Measurements from ENCODE around the gene PTPRM. TPM values are rescaled to one million over a fixed set of nuclear protein-coding genes. Genes with fewer than 3 reads are reported as not detected.

The PTPRM gene
- total and polyA plus RNA-seq, 5 donors from 2014 or later, result 1.1 to 4.6 (median 3.6) TPM

DNA sequence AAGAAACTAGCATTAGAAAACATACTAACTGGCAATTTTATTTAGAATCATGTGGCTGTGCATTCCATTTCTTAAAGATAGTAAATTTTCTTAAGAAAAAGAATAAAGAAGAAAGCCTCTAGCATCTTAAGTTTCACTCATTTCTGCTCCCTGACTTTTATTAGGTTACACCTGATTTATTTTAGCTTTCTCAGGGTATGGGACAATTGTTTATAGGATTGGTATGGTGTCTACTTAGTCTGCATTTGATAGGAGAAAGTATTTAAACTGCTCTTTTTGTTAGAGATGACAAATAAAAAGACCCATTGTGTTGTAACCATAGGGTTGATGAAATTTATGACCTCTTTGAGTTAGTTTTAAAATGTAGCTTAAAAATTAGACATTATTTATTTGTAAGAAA, 115.2 kb downstream of the PTPRM start:
- no peak overlapping the region for H3K4me3 Mint-ChIP-seq
- Histone ChIP-seq H3K36me3 (ENCODE audit: control insufficient read depth, insufficient read depth, low read length) (no peaks in the 10 kb centered on the region), H3K4me1 (ENCODE audit: control insufficient read depth, insufficient read depth, low read length, poor library complexity, severe bottlenecking) (no peaks in the 10 kb centered on the region), H3K9me3 (ENCODE audit: control insufficient read depth in 2 of 2, low read length in 2 of 2) (no peaks in the 10 kb centered on the region), H3K4me3 (ENCODE audit: low read depth, low read length) (no peak overlapping the region), H3K27me3 (ENCODE audit: control insufficient read depth, insufficient read depth, low read length) (no peaks in the 10 kb centered on the region), H3K27ac (ENCODE audit: insufficient read depth, low read length, poor library complexity, severe bottlenecking) (no peak overlapping the region)
- no peaks in the 10 kb centered on the region for H3K27me3 Mint-ChIP-seq
- no peaks in the 10 kb centered on the region for H3K36me3 Mint-ChIP-seq
- ATAC-seq (ENCODE audit: low read depth in 2 of 2), result no peak
- DNase-seq, result no peak
- H3K27ac Mint-ChIP-seq, result no peak overlapping the region
- H3K9me3 Mint-ChIP-seq, result no peaks in the 10 kb centered on the region
- peaks cover 0 to 4% (median 0%) of the 10 kb centered on the region in 4 donors for H3K4me1 Mint-ChIP-seq

DNA sequence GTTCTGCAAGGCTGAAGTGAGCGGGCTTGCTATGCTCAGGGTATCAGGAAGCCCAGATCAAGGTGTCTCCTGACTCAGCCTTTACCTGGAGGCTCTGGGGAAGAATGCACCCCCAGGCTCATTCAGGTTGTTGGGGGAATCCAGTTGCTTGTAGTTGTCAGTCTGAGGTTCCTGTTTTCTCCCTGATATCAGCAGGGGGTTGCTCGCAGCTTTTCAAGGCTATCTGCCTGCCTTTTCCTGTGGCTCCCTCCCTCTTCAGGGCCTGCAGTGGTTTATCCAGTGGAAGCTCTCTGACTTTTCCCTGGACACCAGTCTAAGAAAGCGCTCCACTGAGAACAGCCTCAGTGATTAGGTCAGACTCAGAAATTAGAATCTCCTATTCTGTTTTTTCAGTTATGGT, 116.6 kb downstream of the PTPRM start:
- no peak overlapping the region for H3K27ac Mint-ChIP-seq
- Histone ChIP-seq H3K27me3 (ENCODE audit: control insufficient read depth, insufficient read depth, low read length) (no peaks in the 10 kb centered on the region), H3K36me3 (ENCODE audit: control insufficient read depth, insufficient read depth, low read length) (no peaks in the 10 kb centered on the region), H3K9me3 (ENCODE audit: control insufficient read depth in 2 of 2, low read length in 2 of 2) (no peaks in the 10 kb centered on the region), H3K27ac (ENCODE audit: insufficient read depth, low read length, poor library complexity, severe bottlenecking) (no peak overlapping the region), H3K4me3 (ENCODE audit: low read depth, low read length) (no peak overlapping the region), H3K4me1 (ENCODE audit: control insufficient read depth, insufficient read depth, low read length, poor library complexity, severe bottlenecking) (no peaks in the 10 kb centered on the region)
- H3K4me3 Mint-ChIP-seq, result no peak overlapping the region
- ATAC-seq (ENCODE audit: low read depth in 2 of 2) (no peak), DNase-seq (no peak)
- no peaks in the 10 kb centered on the region for H3K27me3 Mint-ChIP-seq
- no peaks in the 10 kb centered on the region for H3K9me3 Mint-ChIP-seq
- peaks cover 0 to 4% (median 0%) of the 10 kb centered on the region in 4 donors for H3K4me1 Mint-ChIP-seq
- no peaks in the 10 kb centered on the region for H3K36me3 Mint-ChIP-seq

DNA sequence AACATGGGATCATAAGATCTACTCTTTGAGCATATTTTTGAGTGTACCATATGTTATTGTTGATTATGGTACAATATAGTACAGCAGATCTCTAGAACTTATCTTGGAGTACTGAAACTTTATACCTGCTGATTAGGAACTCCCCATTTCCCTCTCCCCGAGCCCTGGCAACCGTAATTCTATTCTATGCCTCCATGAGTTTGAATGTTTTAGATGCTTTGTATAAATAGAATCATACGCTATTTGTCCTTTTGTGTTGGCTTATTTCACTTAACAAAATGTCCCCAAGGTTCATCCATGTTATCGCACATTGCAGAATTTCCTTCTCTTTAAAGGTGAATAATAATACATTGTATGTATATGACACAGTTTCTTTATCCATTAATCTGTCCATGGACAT, 117.2 kb downstream of the PTPRM start:
- Histone ChIP-seq H3K4me3 (ENCODE audit: low read depth, low read length) (no peak overlapping the region), H3K4me1 (ENCODE audit: control insufficient read depth, insufficient read depth, low read length, poor library complexity, severe bottlenecking) (no peaks in the 10 kb centered on the region), H3K9me3 (ENCODE audit: control insufficient read depth in 2 of 2, low read length in 2 of 2) (no peaks in the 10 kb centered on the region), H3K27me3 (ENCODE audit: control insufficient read depth, insufficient read depth, low read length) (no peaks in the 10 kb centered on the region), H3K36me3 (ENCODE audit: control insufficient read depth, insufficient read depth, low read length) (no peaks in the 10 kb centered on the region), H3K27ac (ENCODE audit: insufficient read depth, low read length, poor library complexity, severe bottlenecking) (no peak overlapping the region)
- DNase-seq (no peak), ATAC-seq (ENCODE audit: low read depth in 2 of 2) (no peak)
- Mint-ChIP-seq H3K4me3 (no peak overlapping the region), H3K27me3 (no peaks in the 10 kb centered on the region), H3K36me3 (no peaks in the 10 kb centered on the region), H3K4me1 (peaks cover 0 to 4% (median 0%) of the 10 kb centered on the region in 4 donors), H3K9me3 (peaks cover 0 to 2% (median 0%) of the 10 kb centered on the region in 7 donors), H3K27ac (no peak overlapping the region)

DNA sequence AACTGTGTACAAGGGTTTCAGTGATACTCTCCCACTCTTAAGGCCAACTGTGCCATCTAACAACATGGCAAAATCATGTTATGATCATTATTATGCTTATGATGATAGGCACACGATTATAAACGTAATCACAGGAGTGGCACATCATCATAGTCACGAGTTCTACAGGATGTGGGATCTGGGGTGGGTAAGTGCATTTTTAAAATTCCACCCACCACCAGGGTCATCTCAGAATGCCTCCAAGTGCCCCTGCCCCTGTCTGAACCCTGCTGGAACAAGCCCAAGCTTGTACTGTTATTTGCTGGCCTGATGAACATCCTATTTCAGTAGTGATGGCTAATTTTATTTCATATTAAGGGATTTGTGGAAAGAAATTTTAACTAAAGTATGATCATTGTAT, 117.8 kb downstream of the PTPRM start:
- DNase-seq (no peak), ATAC-seq (ENCODE audit: low read depth in 2 of 2) (no peak)
- no peak overlapping the region for H3K4me3 Mint-ChIP-seq
- no peaks in the 10 kb centered on the region for H3K27me3 ChIP-seq (ENCODE audit: control insufficient read depth, insufficient read depth, low read length)
- H3K9me3 Mint-ChIP-seq, result peaks cover 0 to 2% (median 0%) of the 10 kb centered on the region in 7 donors
- H3K36me3 ChIP-seq (ENCODE audit: control insufficient read depth, insufficient read depth, low read length), result no peaks in the 10 kb centered on the region
- no peak overlapping the region for H3K27ac ChIP-seq (ENCODE audit: insufficient read depth, low read length, poor library complexity, severe bottlenecking)
- no peaks in the 10 kb centered on the region for H3K4me1 ChIP-seq (ENCODE audit: control insufficient read depth, insufficient read depth, low read length, poor library complexity, severe bottlenecking)
- no peaks in the 10 kb centered on the region for H3K36me3 Mint-ChIP-seq
- H3K9me3 ChIP-seq (ENCODE audit: control insufficient read depth in 2 of 2, low read length in 2 of 2), result no peaks in the 10 kb centered on the region
- no peak overlapping the region for H3K4me3 ChIP-seq (ENCODE audit: low read depth, low read length)
- H3K4me1 Mint-ChIP-seq, result peaks cover 0 to 4% (median 0%) of the 10 kb centered on the region in 4 donors
- H3K27me3 Mint-ChIP-seq, result no peaks in the 10 kb centered on the region
- no peak overlapping the region for H3K27ac Mint-ChIP-seq

DNA sequence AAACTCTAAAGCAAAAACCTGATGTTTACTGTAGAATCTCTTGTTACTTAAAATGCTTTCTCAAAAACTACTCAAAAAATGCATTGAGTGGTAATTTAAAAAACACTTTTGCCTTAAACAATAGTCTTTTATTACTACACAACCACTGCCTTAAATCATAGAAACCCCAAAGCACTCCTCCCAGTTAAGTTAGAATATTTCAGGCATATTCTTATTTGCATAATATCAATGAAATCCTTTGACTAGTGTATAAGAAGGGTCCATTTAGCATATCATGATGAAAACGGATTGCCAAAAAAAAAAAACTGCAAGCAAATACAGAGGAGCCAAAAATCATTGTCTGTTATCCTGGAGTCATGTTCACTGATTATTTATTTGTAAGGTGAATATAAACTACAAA, 119.2 kb downstream of the PTPRM start:
- Histone ChIP-seq H3K36me3 (ENCODE audit: control insufficient read depth, insufficient read depth, low read length) (no peaks in the 10 kb centered on the region), H3K4me3 (ENCODE audit: low read depth, low read length) (no peak overlapping the region), H3K4me1 (ENCODE audit: control insufficient read depth, insufficient read depth, low read length, poor library complexity, severe bottlenecking) (no peaks in the 10 kb centered on the region), H3K27me3 (ENCODE audit: control insufficient read depth, insufficient read depth, low read length) (no peaks in the 10 kb centered on the region), H3K9me3 (ENCODE audit: control insufficient read depth in 2 of 2, low read length in 2 of 2) (no peaks in the 10 kb centered on the region), H3K27ac (ENCODE audit: insufficient read depth, low read length, poor library complexity, severe bottlenecking) (no peak overlapping the region)
- Mint-ChIP-seq H3K36me3 (no peaks in the 10 kb centered on the region), H3K9me3 (peaks cover 0 to 2% (median 0%) of the 10 kb centered on the region in 7 donors), H3K27ac (no peak overlapping the region), H3K4me3 (no peak overlapping the region), H3K4me1 (peaks cover 0 to 4% (median 0%) of the 10 kb centered on the region in 4 donors), H3K27me3 (no peaks in the 10 kb centered on the region)
- ATAC-seq (ENCODE audit: low read depth in 2 of 2) (no peak), DNase-seq (no peak)

DNA sequence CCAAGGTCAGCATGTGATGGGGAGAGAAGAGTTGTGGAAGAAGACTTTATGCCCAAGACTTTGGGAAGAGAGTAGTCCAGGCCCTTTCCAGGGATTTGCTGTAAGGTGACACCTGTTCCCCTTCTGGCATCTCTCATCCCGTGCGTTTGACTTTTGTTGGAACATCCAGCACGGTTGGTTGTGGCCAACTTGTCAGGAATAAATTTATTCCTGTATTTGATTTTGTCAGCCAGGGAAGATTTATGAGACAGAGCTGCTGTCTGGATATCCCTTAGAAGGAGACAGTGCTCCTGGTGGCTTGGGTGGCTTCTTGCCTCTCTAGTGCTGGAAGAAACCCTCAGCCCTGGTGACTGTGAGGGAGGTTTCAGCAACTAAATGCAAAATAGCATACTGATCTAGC, 121.5 kb downstream of the PTPRM start:
- Histone ChIP-seq H3K9me3 (ENCODE audit: control insufficient read depth in 2 of 2, low read length in 2 of 2) (no peaks in the 10 kb centered on the region), H3K4me3 (ENCODE audit: low read depth, low read length) (no peak overlapping the region), H3K27me3 (ENCODE audit: control insufficient read depth, insufficient read depth, low read length) (no peaks in the 10 kb centered on the region), H3K4me1 (ENCODE audit: control insufficient read depth, insufficient read depth, low read length, poor library complexity, severe bottlenecking) (no peaks in the 10 kb centered on the region), H3K27ac (ENCODE audit: insufficient read depth, low read length, poor library complexity, severe bottlenecking) (no peak overlapping the region), H3K36me3 (ENCODE audit: control insufficient read depth, insufficient read depth, low read length) (no peaks in the 10 kb centered on the region)
- H3K36me3 Mint-ChIP-seq, result no peaks in the 10 kb centered on the region
- H3K27me3 Mint-ChIP-seq, result no peaks in the 10 kb centered on the region
- peaks cover 0 to 4% (median 0%) of the 10 kb centered on the region in 4 donors for H3K4me1 Mint-ChIP-seq
- peaks cover 0 to 4% (median 0%) of the 10 kb centered on the region in 7 donors for H3K9me3 Mint-ChIP-seq
- H3K27ac Mint-ChIP-seq, result no peak overlapping the region
- DNase-seq, result no peak
- no peak overlapping the region for H3K4me3 Mint-ChIP-seq
- no peak for ATAC-seq (ENCODE audit: low read depth in 2 of 2)

DNA sequence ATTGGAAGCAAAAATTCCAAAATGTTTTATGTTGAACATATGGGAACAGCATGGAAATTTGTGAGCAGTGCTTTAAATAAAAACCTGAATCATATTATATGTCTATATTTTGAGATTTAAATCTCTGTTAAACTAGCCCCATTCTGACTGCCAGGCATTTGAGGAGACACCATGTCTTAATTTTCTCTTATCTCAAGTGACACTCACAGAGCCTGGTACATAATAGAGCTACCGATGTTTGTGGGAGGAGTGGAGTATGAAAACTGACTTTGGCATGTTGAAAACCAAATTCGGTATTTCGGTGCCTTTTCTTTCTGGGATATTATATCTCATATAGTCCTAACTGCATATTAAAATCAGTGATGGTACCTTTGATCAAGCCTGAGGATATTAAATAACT, 124.1 kb downstream of the PTPRM start:
- ATAC-seq (ENCODE audit: low read depth in 2 of 2) (no peak), DNase-seq (no peak)
- H3K27ac Mint-ChIP-seq, result no peak overlapping the region
- H3K4me1 Mint-ChIP-seq, result no peaks in the 10 kb centered on the region
- no peaks in the 10 kb centered on the region for H3K27me3 Mint-ChIP-seq
- H3K4me1 ChIP-seq (ENCODE audit: control insufficient read depth, insufficient read depth, low read length, poor library complexity, severe bottlenecking), result no peaks in the 10 kb centered on the region
- H3K27ac ChIP-seq (ENCODE audit: insufficient read depth, low read length, poor library complexity, severe bottlenecking), result no peak overlapping the region
- H3K9me3 Mint-ChIP-seq, result peaks cover 0 to 4% (median 0%) of the 10 kb centered on the region in 7 donors
- H3K4me3 Mint-ChIP-seq, result no peak overlapping the region
- H3K9me3 ChIP-seq (ENCODE audit: control insufficient read depth in 2 of 2, low read length in 2 of 2), result no peaks in the 10 kb centered on the region
- no peaks in the 10 kb centered on the region for H3K27me3 ChIP-seq (ENCODE audit: control insufficient read depth, insufficient read depth, low read length)
- no peak overlapping the region for H3K4me3 ChIP-seq (ENCODE audit: low read depth, low read length)
- H3K36me3 Mint-ChIP-seq, result no peaks in the 10 kb centered on the region
- no peaks in the 10 kb centered on the region for H3K36me3 ChIP-seq (ENCODE audit: control insufficient read depth, insufficient read depth, low read length)

DNA sequence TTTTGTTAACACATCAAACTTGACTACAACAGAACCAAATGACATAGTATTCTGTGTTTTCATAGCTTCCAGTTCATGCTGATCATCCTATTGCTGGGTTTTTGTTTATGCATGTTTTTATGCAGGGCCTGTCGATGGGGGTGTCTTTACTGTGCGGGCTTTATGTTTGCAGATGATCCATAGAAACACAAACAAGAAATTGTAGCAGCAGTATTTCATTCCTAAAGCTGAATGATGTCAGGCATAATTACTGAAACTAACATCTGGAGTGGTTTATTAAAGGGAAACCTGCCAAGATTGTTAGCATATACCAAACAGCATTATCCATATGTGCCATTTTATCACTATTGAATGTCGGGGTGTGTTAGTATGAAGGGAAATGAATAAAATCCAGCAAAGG, 129.7 kb downstream of the PTPRM start:
- Mint-ChIP-seq H3K9me3 (peaks cover 0 to 5% (median 0%) of the 10 kb centered on the region in 7 donors), H3K36me3 (no peaks in the 10 kb centered on the region), H3K27ac (no peak overlapping the region), H3K27me3 (no peaks in the 10 kb centered on the region), H3K4me3 (no peak overlapping the region), H3K4me1 (no peaks in the 10 kb centered on the region)
- DNase-seq, result no peak
- Histone ChIP-seq H3K27ac (ENCODE audit: insufficient read depth, low read length, poor library complexity, severe bottlenecking) (no peak overlapping the region), H3K4me3 (ENCODE audit: low read depth, low read length) (no peak overlapping the region), H3K4me1 (ENCODE audit: control insufficient read depth, insufficient read depth, low read length, poor library complexity, severe bottlenecking) (no peaks in the 10 kb centered on the region), H3K36me3 (ENCODE audit: control insufficient read depth, insufficient read depth, low read length) (no peaks in the 10 kb centered on the region), H3K9me3 (ENCODE audit: control insufficient read depth in 2 of 2, low read length in 2 of 2) (no peaks in the 10 kb centered on the region), H3K27me3 (ENCODE audit: control insufficient read depth, insufficient read depth, low read length) (no peaks in the 10 kb centered on the region)
- no peak for ATAC-seq (ENCODE audit: low read depth in 2 of 2)
